A549 (cell line): ENCODE results near the gene APOL2. TPM values are rescaled to one million over a fixed set of nuclear protein-coding genes. Genes with fewer than 3 reads are reported as not detected.

Source experiments
- ATAC-seq, 2 experiments: fragments of 200-7000 bp in 1 of 2; fragments of >200 bp in 1 of 2; cut with Nextera tagmentation in 1 of 2; cut with Tn5 transposase in 1 of 2; 3 replicates each; pipeline versions ENCODE4 v1.8.0 to v1.9.1; 2018 to 2020; ENCODE audit warnings: mild to moderate bottlenecking in 1 of 2, moderate library complexity in 1 of 2
- CTCF ChIA-PET: fragments of 300-600 bp; sonication (Branson Sonifier 250); formaldehyde crosslinking; extraction: SDS; loops from one replicate; lab custom pipeline; 2021; ENCODE audit warnings: antibody characterized with exemption, inconsistent platforms; lab: Yijun Ruan, JAX
- POLR2A ChIA-PET: fragments of 350-600 bp; formaldehyde crosslinking; extraction: SDS; loops from one replicate; lab custom pipeline; 2021; ENCODE audit warnings: antibody characterized with exemption, inconsistent platforms; lab: Yijun Ruan, JAX
- DNase-seq, 2 experiments: peaks; one replicate each; pipeline versions ENCODE4 v3.0.0 to v3.0.0-alpha.2; 2011 to 2016; ENCODE audit warnings: low read depth in 1 of 2, low spot score in 1 of 2
- FAIRE-seq: peaks from 2 replicates; lab custom pipeline; 2011; peaks lifted over from hg19 to GRCh38; lab: Jason Lieb, UNC
- H3K27ac ChIP-seq, 2 experiments: fragments of >200 bp; sonication (Bioruptor Twin); formaldehyde crosslinking; 3 replicates each; pipeline ENCODE4 v1.5.1; 2016 to 2017
- H3K4me1 ChIP-seq: fragments of >200 bp; sonication (Bioruptor Twin); formaldehyde crosslinking; 3 replicates; pipeline ENCODE4 v1.6.1; 2016
- H3K4me2 ChIP-seq: fragments of >200 bp; sonication (Bioruptor Twin); formaldehyde crosslinking; 3 replicates; pipeline ENCODE4 v1.6.1; 2016
- H3K4me3 ChIP-seq: fragments of >200 bp; sonication (Bioruptor Twin); formaldehyde crosslinking; 3 replicates; pipeline ENCODE4 v1.5.1; 2016
- H3K9me3 ChIP-seq: fragments of >200 bp; sonication (Bioruptor Twin); formaldehyde crosslinking; 3 replicates; pipeline ENCODE4 v1.6.1; 2016
- BHLHE40 ChIP-seq: IDR thresholded peaks from 2 replicates; pipeline ENCODE4 v1.6.1; 2012; ENCODE audit warnings: low read depth, low read length, inconsistent platforms
- CBX8 ChIP-seq: fragments of 200-600 bp; sonication (generic); IDR thresholded peaks from 2 replicates; pipeline ENCODE4 v1.6.1; 2016
- CEBPB ChIP-seq, 2 experiments: fragments of >200 bp in 1 of 2; sonication (Bioruptor Twin) in 1 of 2; formaldehyde crosslinking in 1 of 2; IDR thresholded peaks; 2 replicates each; pipeline ENCODE4 v1.6.1; 2012 to 2016
- CHD4 ChIP-seq: fragments of 200-600 bp; sonication (generic); IDR thresholded peaks from 2 replicates; pipeline ENCODE4 v1.6.1; 2016; ENCODE audit warnings: antibody characterized with exemption, mild to moderate bottlenecking, borderline replicate concordance
- EHF ChIP-seq: fragments of 250-450 bp; sonication (Bioruptor Pico); IDR thresholded peaks from 2 replicates; pipeline ENCODE4 v1.5.0; 2020; ENCODE audit warnings: mild to moderate bottlenecking
- GATA3 ChIP-seq: IDR thresholded peaks from 2 replicates; pipeline ENCODE4 v1.6.1; 2012; ENCODE audit warnings: borderline replicate concordance
- HEYL ChIP-seq: fragments of 250-450 bp; sonication (Bioruptor Pico); IDR thresholded peaks from 2 replicates; pipeline ENCODE4 v1.8.0; 2021; ENCODE audit warnings: mild to moderate bottlenecking, moderate library complexity
- HOXB5 ChIP-seq: fragments of 250-450 bp; sonication (Bioruptor Pico); IDR thresholded peaks from 2 replicates; pipeline ENCODE4 v1.5.0; 2020; ENCODE audit warnings: mild to moderate bottlenecking, moderate library complexity
- MAFK ChIP-seq: fragments of 450-650 bp; IDR thresholded peaks from 2 replicates; pipeline ENCODE4 v1.6.1; 2014; ENCODE audit not compliant: partially characterized antibody
- PBX3 ChIP-seq: IDR thresholded peaks from 2 replicates; pipeline ENCODE4 v1.6.1; 2012
- RARB ChIP-seq: fragments of 250-450 bp; sonication (Bioruptor Pico); IDR thresholded peaks from 2 replicates; pipeline ENCODE4 v1.8.0; 2021; ENCODE audit warnings: mild to moderate bottlenecking, moderate library complexity
- RNF2 ChIP-seq: fragments of 200-600 bp; sonication (generic); IDR thresholded peaks from 2 replicates; pipeline ENCODE4 v1.6.1; 2016; ENCODE audit warnings: low read depth, mild to moderate bottlenecking, antibody characterized with exemption, moderate library complexity, borderline replicate concordance
- TFCP2L1 ChIP-seq: fragments of 250-450 bp; sonication (Bioruptor Pico); IDR thresholded peaks from 2 replicates; pipeline ENCODE4 v1.5.0; 2021; ENCODE audit warnings: mild to moderate bottlenecking
- ZC3H11A ChIP-seq: fragments of 450-650 bp; IDR thresholded peaks from 2 replicates; pipeline ENCODE4 v1.6.1; 2014; ENCODE audit warnings: antibody characterized with exemption, mild to moderate bottlenecking
- ZNF302 ChIP-seq: fragments of 250-450 bp; sonication (Bioruptor Pico); IDR thresholded peaks from 2 replicates; pipeline ENCODE4 v1.9.0; 2021; ENCODE audit warnings: inconsistent platforms, mild to moderate bottlenecking, moderate library complexity
- WGBS: methylation state at CpG from one replicate; pipeline ENCODE4 v1.1.6; 2017; ENCODE audit errors: missing lambda C conversion rate; 5-methylcytosine and 5-hydroxymethylcytosine counted together
- polyA plus RNA-seq, 4 experiments: library from polyadenylated mRNA; depleted of rRNA in 3 of 4; stranded (reverse); fragments of >200 nt; fragmentation: RNase III in 1 of 4; extraction: RNeasy Plus Mini Kit Qiagen cat#74134 plus additional on column Dnase treatment in 1 of 4; gene quantifications; 2 replicates in 3 of 4; 3 replicates in 1 of 4; pipeline ENCODE4 v1.2.3, GENCODE V29; 2011 to 2017
- TF ChIP-seq, protein P1 (sequence below): IDR thresholded peaks from 2 replicates; pipeline ENCODE4 v1.6.1; 2012; ENCODE audit warnings: low read depth, borderline replicate concordance
- TF ChIP-seq, protein P2 (sequence below): fragments of 200-600 bp; sonication (generic); IDR thresholded peaks from 2 replicates; pipeline ENCODE4 v1.6.1; 2016; ENCODE audit warnings: antibody characterized with exemption, mild to moderate bottlenecking, moderate library complexity

Gene APOL2
- polyA plus RNA-seq, 2 of the 4 experiments (the other 2 are of a cell fraction): 8.7 to 23.8 TPM

DNA sequence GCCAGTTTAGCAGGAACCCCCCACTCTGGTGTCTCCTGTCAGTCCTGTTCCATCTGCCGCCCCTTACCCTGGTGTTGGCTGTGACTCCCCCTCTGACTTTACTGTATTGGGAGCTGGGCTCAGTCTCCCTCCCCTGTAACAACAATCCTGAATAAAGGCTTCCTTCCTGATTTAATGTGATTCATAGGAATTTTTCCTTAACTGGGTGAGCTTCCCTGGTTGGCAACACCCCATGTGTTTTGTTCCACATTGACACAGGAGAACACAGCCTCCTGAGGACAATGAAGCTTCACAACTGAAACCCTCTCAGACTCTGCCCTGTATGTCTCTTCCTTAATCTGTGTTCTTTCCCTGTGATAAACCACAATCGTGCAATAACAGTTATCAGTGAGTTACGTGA lies 46.2 kb downstream of the APOL2 start:
- DNase-seq: no peak
- no peak overlapping the region for H3K27ac ChIP-seq
- no peaks in the 10 kb centered on the region for H3K9me3 ChIP-seq
- no peak overlapping the region for H3K4me3 ChIP-seq
- WGBS: 64% methylated on average over 3 of the region's 3 CpGs
- ChIA-PET POLR2A (no interaction called here), CTCF (interaction anchor here (0.6 to 2.6 kb wide), 4 partner anchors 45 to 327 kb away, joined by 3 to 14 read pairs (median 4); partner anchors contain the start of gene APOL2)
- ATAC-seq: no peak
- no peak for FAIRE-seq
- no peaks in the 10 kb centered on the region for H3K4me1 ChIP-seq
- no peak overlapping the region for H3K4me2 ChIP-seq
- TF ChIP-seq TFCP2L1 (CRISPR knock-in tag): no peak
- TF ChIP-seq MAFK: no peak
- TF ChIP-seq, protein P1, sequence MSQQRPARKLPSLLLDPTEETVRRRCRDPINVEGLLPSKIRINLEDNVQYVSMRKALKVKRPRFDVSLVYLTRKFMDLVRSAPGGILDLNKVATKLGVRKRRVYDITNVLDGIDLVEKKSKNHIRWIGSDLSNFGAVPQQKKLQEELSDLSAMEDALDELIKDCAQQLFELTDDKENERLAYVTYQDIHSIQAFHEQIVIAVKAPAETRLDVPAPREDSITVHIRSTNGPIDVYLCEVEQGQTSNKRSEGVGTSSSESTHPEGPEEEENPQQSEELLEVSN: no peak
- no peak for TF ChIP-seq PBX3
- TF ChIP-seq EHF (CRISPR knock-in tag): no peak
- TF ChIP-seq CEBPB (IDR thresholded peaks at IDR 0.05): no peak
- no peak for TF ChIP-seq HEYL (CRISPR knock-in tag)
- no peak for TF ChIP-seq BHLHE40
- no peak for TF ChIP-seq CBX8
- TF ChIP-seq RNF2: no peak
- no peak for TF ChIP-seq GATA3
- TF ChIP-seq, all 56 proteins: peak for 0

DNA sequence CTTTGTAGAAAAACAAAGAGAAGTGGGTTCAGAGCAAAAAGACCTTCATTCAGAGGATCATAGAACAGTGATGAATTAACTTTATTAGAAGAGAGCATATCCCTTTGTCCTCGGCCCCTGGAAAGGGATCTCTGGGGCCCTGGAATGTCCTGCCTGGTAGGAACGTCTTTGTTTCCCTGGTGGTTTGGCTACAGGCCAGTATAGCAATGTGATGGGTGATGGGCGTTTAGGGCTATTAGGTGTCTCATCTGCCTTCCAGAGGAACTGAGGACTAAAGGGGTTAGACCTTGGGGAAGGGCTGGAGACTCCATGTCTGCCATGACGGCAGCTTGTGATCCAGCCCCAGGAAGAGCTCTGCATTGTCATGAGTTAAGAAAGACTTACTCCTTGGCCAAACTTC lies 46.8 kb downstream of the APOL2 start:
- TF ChIP-seq, protein P1: no peak
- TF ChIP-seq RARB (CRISPR knock-in tag): no peak
- TF ChIP-seq CHD4: no peak
- TF ChIP-seq ZNF302: no peak
- TF ChIP-seq, protein P2, sequence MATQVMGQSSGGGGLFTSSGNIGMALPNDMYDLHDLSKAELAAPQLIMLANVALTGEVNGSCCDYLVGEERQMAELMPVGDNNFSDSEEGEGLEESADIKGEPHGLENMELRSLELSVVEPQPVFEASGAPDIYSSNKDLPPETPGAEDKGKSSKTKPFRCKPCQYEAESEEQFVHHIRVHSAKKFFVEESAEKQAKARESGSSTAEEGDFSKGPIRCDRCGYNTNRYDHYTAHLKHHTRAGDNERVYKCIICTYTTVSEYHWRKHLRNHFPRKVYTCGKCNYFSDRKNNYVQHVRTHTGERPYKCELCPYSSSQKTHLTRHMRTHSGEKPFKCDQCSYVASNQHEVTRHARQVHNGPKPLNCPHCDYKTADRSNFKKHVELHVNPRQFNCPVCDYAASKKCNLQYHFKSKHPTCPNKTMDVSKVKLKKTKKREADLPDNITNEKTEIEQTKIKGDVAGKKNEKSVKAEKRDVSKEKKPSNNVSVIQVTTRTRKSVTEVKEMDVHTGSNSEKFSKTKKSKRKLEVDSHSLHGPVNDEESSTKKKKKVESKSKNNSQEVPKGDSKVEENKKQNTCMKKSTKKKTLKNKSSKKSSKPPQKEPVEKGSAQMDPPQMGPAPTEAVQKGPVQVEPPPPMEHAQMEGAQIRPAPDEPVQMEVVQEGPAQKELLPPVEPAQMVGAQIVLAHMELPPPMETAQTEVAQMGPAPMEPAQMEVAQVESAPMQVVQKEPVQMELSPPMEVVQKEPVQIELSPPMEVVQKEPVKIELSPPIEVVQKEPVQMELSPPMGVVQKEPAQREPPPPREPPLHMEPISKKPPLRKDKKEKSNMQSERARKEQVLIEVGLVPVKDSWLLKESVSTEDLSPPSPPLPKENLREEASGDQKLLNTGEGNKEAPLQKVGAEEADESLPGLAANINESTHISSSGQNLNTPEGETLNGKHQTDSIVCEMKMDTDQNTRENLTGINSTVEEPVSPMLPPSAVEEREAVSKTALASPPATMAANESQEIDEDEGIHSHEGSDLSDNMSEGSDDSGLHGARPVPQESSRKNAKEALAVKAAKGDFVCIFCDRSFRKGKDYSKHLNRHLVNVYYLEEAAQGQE: no peak
- no peak for TF ChIP-seq ZC3H11A
- TF ChIP-seq HOXB5: no peak
- TF ChIP-seq, all 56 proteins: peak for 0
- ChIA-PET CTCF (interaction anchor here (0.6 to 1.6 kb wide), 3 partner anchors 47 to 327 kb away, joined by 3 to 5 read pairs (median 4); partner anchors contain the start of gene APOL2), POLR2A (no interaction called here)
- ATAC-seq: no peak
- 30% methylated on average over 4 of the region's 4 CpGs for WGBS
- DNase-seq: no peak
- Histone ChIP-seq H3K4me3 (no peak overlapping the region), H3K27ac (no peak overlapping the region), H3K9me3 (no peaks in the 10 kb centered on the region), H3K4me2 (no peak overlapping the region), H3K4me1 (no peaks in the 10 kb centered on the region)
- no peak for FAIRE-seq
